HG02884 (cell line): ENCODE data around the gene RTN3.
"Not testable (repeated sequence)": the region's sequence is repeated elsewhere in the genome, so short reads cannot be mapped to it uniquely, and the experiment has no call there.

Experiments used
- ATAC-seq: cut with Tn5 transposase; IDR thresholded peaks from one replicate; pipeline ENCODE4 v1.9.1; 2021; ENCODE audit warnings: mild to moderate bottlenecking, moderate library complexity; ENCODE audit not compliant: unreplicated experiment

Gene RTN3

GRCh38 chr11:63767565-63768236 is 86.4 kb downstream of the RTN3 start:
- no peak for ATAC-seq

GRCh38 chr11:63768237-63769041 is 87.1 kb downstream of the RTN3 start, which contains the start of gene ZFTA:
ZFTA (minus strand) TSS chr11:63768775; CDS start chr11:63768622, 153 bp downstream.
- ATAC-seq: peak; percentile 51

- peak; percentile 27 for ATAC-seq
These were observed 87.9 kb downstream of the RTN3 start for GRCh38 chr11:63769042-63769713.

GRCh38 chr11:63769714-63770455 is 88.6 kb downstream of the RTN3 start:
- ATAC-seq: no peak

GRCh38 chr11:63770763-63771162 is 89.5 kb downstream of the RTN3 start:
- no peak for ATAC-seq

GRCh38 chr11:63771741-63772318 is 90.5 kb downstream of the RTN3 start:
- ATAC-seq: not testable (repeated sequence)

- no peak for ATAC-seq
These were observed 93.9 kb downstream of the RTN3 start for GRCh38 chr11:63775191-63775590.

- no peak for ATAC-seq
These were observed 97.7 kb downstream of the RTN3 start for GRCh38 chr11:63779039-63779438.

- ATAC-seq: no peak
These were observed 101.4 kb downstream of the RTN3 start for GRCh38 chr11:63782749-63783148.

GRCh38 chr11:63783925-63784592 is 102.8 kb downstream of the RTN3 start:
- no peak for ATAC-seq

GRCh38 chr11:63785823-63786222 is 104.5 kb downstream of the RTN3 start:
- ATAC-seq: no peak

GRCh38 chr11:63791495-63792167 is 110.3 kb downstream of the RTN3 start:
- ATAC-seq: no peak

- ATAC-seq: no peak
These were observed 111.9 kb downstream of the RTN3 start for GRCh38 chr11:63793161-63793560.

- ATAC-seq: no peak
These were observed 113.8 kb downstream of the RTN3 start for GRCh38 chr11:63795066-63795465.

GRCh38 chr11:63800921-63801320 is 119.6 kb downstream of the RTN3 start:
- no peak for ATAC-seq

GRCh38 chr11:63802637-63803414 is 121.5 kb downstream of the RTN3 start:
- ATAC-seq: no peak

- ATAC-seq: no peak
These were observed 123.0 kb downstream of the RTN3 start for GRCh38 chr11:63804259-63804658.

- ATAC-seq: no peak
These were observed 124.6 kb downstream of the RTN3 start for GRCh38 chr11:63805844-63806415.
